ENCODE data around the gene COL4A6.
"Not testable (repeated sequence)": the region's sequence is repeated elsewhere in the genome, so short reads cannot be mapped to it uniquely, and the experiment has no call there.

Gene COL4A6

GRCh38 chrX:108438110-108438623, at the start of gene COL4A6:
Gene COL4A6 (minus strand): TSS chrX:108438422. CDS start chrX:108438196, 226 bp downstream.
- no peak for DNase-seq

- DNase-seq: no peak
Observed at GRCh38 chrX:108485960-108486359, 47.7 kb upstream of the COL4A6 start.

DNA sequence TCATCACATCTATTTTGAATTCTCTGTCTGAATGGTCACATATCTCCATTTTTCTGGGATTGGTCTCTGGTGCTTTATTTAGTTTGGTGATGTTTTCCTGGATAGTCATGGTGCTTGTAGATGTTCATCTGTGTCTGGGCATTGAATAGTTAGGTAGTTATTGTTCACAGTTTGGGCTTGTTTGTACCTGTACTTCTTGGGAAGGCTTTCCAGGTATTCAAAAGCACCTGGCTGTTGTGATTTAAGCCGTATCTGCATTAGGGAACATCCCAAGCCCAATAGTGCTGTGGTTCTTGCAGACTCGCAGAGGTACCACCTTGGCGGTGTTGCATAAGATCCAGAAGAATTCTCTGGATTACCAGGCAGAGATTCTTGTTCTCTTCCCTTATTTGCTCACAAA, 46.0 kb upstream of the COL4A6 start:
- DNase-seq: no peak

DNA sequence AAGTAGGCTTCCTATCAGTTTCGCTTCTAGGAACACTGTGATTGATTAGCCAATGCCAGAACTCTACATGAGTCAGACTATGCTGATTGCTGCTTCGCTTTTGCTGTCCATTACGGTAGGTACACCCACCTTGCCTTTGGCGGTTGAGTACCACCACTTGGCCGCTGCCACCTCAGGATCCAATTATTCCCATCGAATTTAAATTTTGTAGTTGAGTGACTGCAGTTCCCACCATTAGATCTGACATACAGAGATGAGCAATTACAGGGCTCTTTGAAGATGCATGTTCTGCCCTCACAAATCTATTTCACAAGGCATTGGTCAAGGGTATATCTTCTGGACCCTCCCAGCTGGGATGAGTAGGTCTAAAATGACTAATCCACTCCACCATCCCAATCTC, 43.3 kb upstream of the COL4A6 start:
- not testable (repeated sequence) for DNase-seq

- no peak for DNase-seq
Observed at GRCh38 chrX:108473979-108474378, 35.8 kb upstream of the COL4A6 start.

DNA sequence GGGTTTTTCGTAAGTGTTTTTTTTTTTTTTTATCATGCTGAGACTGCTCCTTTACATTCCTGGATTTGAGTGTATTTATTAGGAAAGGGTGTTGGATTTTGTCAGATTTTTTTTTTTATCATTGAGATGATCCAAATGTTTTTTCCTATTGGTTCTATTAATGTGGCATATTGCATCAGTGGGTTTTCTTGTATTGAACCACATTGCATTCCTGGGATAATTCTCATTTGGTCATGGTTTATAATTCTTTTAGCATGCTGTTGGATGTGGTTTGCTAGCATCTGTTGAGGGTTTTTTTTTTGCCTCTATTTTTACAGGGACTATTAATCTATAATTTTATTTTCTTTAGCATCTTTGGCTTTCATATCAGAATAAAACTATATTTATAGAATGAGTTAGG, 30.3 kb upstream of the COL4A6 start:
- no peak for DNase-seq

DNA sequence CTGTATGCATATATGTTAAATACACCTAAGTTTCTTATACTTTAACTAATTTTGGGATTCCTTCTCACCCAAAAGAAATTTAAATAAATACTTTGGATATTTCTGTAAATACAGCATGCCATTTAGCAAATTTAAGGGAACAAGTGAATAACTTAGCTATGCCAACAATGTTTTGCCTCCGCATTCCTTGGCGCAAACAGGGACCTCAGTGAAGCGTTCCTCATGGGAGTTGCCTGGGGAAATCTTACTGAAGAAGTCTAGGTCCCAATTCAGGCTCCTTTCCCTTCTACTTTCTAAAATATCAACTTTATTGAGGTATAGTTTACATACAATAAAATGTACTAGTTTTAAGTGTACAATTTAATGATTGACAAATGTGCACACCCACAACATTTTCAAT, 26.4 kb upstream of the COL4A6 start:
- DNase-seq: no peak

GRCh38 chrX:108456971-108457477, 18.8 kb upstream of the COL4A6 start:
- no peak for DNase-seq

DNA sequence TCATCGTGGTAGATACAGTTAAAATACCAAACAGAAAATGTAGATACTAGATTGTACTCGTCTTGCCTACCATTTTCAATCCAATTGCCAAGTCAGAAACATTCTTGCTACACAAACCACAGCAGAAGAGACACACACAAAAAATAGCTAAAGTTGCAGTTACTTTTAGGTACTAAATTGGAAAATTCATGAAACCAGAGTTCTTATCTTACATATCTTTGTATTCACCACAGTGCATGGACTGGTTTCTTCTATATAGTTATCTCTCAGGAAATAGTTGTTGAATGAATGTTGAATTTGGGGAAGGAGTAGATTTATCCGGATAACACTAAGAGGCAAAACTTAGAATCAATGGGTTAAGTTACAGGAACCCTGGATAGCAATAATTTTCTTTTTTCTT, 15.6 kb upstream of the COL4A6 start:
- no peak for DNase-seq

- no peak for DNase-seq
Observed at GRCh38 chrX:108447303-108447702, 9.1 kb upstream of the COL4A6 start.

- no peak for DNase-seq
Observed at GRCh38 chrX:108442901-108443464, 4.8 kb upstream of the COL4A6 start.

DNA sequence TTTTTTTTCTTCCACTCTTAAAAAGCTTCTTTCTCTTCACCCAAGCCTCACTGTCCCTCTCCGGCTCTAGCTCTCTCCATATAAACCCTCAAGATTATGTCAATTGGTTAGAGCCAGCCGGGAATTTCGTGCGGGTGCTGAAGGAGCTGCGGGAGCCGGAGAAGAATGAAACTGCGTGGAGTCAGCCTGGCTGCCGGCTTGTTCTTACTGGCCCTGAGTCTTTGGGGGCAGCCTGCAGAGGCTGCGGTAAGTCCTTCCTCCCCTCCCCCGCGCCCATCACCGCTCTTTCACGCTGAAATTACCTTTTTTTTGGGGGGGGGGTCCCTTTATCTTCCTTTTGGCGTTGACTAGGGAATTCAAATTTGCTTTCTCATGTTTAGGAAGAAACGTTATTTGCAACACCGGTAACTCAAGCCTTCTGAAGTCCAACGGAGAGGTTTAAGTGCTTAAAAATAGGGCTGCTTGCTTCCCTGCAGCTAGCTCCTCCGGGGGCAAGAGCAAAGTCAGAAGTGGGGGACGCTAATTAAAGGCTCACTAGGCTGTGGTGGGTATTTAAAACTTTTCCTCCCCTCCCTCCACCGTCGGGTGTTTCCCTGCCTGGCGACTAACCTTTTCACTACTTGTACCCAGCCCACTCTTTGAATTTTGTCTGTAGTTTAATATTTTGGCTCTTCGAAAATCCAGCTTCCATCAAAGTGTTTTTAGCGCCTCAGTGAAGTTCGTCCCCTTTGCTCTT, 1.9 kb upstream of the COL4A6 start:
- DNase-seq: no peak

- DNase-seq: no peak
Observed at GRCh38 chrX:108439426-108439942, 1.3 kb upstream of the COL4A6 start, which contains the start of gene COL4A5. Gene COL4A5 (plus strand): TSS chrX:108439838. CDS start chrX:108440126, 288 bp downstream.

DNA sequence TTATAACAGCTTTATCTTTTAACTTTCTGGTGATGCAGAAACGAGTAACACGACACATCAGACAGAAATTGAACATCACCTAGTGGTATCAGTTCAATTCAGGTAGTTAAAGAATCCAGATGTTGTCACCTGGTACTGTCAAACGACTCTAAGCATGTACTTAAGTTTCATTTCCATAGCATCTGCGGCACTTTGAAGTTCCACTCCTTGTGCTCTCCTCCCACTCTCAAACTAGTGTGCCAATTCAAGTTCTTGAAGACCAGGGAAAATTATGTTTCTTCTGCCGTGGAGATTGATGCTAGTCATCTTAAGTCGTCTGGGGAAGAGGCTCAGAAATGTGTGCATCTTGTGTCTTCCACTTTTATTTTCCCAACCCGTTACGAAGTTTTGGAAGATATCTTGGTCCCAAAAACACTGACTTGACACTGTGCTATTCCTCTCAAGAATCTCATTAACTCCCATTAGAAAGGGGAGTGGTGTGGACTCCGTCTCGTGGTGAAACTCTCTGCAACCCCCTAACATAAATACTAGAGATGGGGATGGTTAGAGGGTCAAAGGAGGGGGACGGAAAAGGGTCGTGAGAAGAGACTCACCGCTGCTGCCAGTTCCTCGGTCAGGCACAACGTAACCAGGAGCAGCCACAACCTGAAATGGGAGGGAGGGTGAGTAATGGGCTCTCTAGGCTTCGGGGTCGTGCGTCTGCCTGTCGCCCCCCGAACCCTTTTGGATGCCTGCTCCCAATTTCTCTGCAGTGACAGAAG, 693 bp downstream of the COL4A6 start:
- DNase-seq: no peak

DNA sequence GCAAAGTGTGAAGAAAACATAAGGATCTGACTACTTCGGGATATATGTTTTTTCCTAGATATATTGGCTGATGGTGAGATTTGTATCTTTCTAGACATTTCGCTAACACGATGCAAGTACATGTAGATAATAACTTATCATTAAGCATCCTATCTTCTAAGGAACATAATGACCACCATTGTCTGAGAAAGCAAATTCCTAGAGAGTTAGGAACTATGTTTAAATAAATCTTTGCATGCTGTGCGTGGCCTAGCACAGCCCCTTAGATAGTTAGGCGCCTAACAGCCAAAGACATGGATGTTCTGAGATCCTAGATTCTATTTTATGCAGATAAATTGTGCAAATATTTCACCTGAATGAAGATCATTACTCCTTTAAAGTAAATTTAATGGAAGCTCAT, 3.0 kb downstream of the COL4A6 start:
- no peak for DNase-seq

GRCh38 chrX:108426262-108426661, 12.0 kb downstream of the COL4A6 start:
- DNase-seq: no peak

GRCh38 chrX:108420481-108420880, 17.7 kb downstream of the COL4A6 start:
- DNase-seq: no peak

DNA sequence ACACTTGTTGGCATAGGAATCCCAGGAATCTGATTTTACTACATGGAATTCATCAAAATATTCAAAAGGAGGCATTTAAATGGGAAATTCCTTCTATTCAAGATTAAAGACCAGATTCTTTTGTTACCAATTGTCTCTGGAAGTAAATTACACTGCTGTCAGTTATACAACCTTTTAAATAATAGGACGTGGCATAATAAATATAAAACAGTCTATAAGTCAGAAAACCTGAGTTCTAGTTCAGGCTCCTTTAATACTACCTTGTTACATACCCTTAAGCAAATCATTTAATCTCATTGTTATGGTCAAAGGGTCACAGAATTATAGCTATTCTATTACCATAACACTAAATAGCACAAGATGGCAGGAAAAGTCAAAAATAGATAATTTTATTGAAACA, 18.8 kb downstream of the COL4A6 start:
- DNase-seq: no peak

DNA sequence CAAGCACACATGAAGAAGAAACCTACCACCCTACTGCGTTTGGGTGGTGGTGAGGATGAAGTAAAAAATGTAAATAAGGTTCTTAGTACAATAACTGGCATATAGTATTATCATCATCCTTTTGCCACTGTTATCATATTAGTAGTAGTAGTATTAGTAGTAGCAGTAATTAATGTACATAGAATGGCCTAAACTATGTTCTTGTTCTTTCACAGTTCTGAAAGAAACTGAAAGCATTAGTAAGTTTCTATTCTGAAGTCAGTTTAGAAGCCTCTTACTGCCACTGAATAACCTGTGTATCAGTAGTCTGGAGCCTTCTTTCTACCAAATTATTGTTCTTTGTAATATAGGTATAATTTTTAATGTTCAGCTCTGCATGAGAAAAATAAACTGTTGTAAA, 21.0 kb downstream of the COL4A6 start:
- DNase-seq: no peak

- DNase-seq: no peak
Observed at GRCh38 chrX:108415891-108416290, 22.3 kb downstream of the COL4A6 start.

GRCh38 chrX:108415146-108415545, 23.1 kb downstream of the COL4A6 start:
- no peak for DNase-seq

DNA sequence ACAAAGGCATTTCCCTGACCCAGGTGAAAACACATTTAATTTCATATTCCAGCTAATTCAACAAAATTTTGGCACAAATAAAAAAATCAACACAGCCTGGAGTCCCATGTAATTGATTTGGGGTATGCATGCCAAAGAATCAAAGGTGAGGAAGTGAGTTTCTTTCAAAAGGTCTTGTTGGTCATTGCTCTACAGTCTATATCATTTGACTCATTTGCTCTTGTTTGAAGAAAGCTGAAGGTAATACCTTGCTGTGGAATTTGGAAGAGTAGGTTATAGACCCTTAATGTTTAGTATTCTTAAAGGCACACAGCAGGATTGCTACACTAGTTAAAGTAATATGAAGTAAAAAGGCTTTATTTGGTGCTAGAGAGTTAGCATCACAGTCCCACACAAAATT, 25.4 kb downstream of the COL4A6 start:
- no peak for DNase-seq

- no peak for DNase-seq
Observed at GRCh38 chrX:108399418-108400165, 38.6 kb downstream of the COL4A6 start.

Data from CD4-positive, alpha-beta T cell treated with Interleukin-1 beta for 1 hour (primary cell).